HUES48 (cell line): ENCODE measurements around the gene MAD2L2.

ENCODE experiments used
- H3K27ac ChIP-seq: one replicate; pipeline ENCODE4 v1.7.0; 2013; ENCODE audit warnings: low read depth, low read length, inconsistent platforms
- H3K27me3 ChIP-seq: 2 replicates; pipeline ENCODE4 v1.6.1; 2013; ENCODE audit warnings: mild to moderate bottlenecking, low read length; ENCODE audit not compliant: control insufficient read depth, insufficient read depth
- H3K36me3 ChIP-seq: 2 replicates; pipeline ENCODE4 v1.6.1; 2013; ENCODE audit warnings: low read length; ENCODE audit not compliant: control insufficient read depth, insufficient read depth
- H3K4me1 ChIP-seq: 2 replicates; pipeline ENCODE4 v1.6.1; 2013; ENCODE audit warnings: mild to moderate bottlenecking, low read length; ENCODE audit not compliant: control insufficient read depth, insufficient read depth
- H3K4me3 ChIP-seq: 2 replicates; pipeline ENCODE4 v1.5.1; 2013; ENCODE audit warnings: mild to moderate bottlenecking, low read depth, low read length
- H3K9ac ChIP-seq: 2 replicates; pipeline ENCODE4 v1.6.1; 2013; ENCODE audit warnings: mild to moderate bottlenecking, low read depth, low read length, moderate library complexity
- H3K9me3 ChIP-seq: 2 replicates; pipeline ENCODE4 v1.6.1; 2013; ENCODE audit warnings: low read length; ENCODE audit not compliant: control insufficient read depth, insufficient read depth

The MAD2L2 gene

DNA sequence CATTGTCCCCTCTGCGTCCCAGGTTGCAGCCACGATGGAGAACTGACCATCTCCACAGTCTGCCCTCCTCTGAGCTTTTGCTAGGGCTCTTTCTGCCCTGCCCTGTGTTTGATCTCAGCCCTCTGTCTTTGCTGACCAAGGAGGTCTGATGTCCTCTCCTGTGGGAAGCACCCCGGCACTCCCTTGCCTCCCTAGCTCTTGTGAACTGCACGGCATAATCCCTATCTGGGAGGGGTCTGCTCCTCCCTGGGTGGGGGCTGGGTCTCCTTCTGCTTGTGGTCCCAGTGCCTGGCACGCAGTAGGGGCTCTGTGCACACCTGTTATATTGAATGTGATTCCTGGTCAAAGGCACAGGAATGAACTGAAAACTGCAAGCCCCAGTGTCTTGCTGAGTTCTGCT is 13.0 kb upstream of the MAD2L2 start:
- H3K4me1 ChIP-seq: peaks cover 23% of the 10 kb centered on the region; the same call in 1 of the 2 replicates
- no peak overlapping the region for H3K27ac ChIP-seq
- H3K36me3 ChIP-seq: no peaks in the 10 kb centered on the region
- no peak overlapping the region for H3K9ac ChIP-seq
- H3K4me3 ChIP-seq: 0 out of 2 replicates have a peak overlapping the region, but pooled peaks have one; percentile 7
- H3K9me3 ChIP-seq: no peaks in the 10 kb centered on the region
- no peaks in the 10 kb centered on the region for H3K27me3 ChIP-seq

GRCh38 chr1:11693024-11693590 is 12.2 kb upstream of the MAD2L2 start:
- Histone ChIP-seq H3K9me3 (no peaks in the 10 kb centered on the region), H3K36me3 (no peaks in the 10 kb centered on the region; the same call in 1 of the 2 replicates), H3K9ac (no peak overlapping the region), H3K4me1 (peaks cover 28% of the 10 kb centered on the region; the same call in 1 of the 2 replicates), H3K27ac (peak overlapping the region; percentile 2), H3K27me3 (no peaks in the 10 kb centered on the region), H3K4me3 (peak overlapping the region; percentile 68)

GRCh38 chr1:11691928-11692711 is 11.2 kb upstream of the MAD2L2 start:
- Histone ChIP-seq H3K9ac (peak overlapping the region; percentile 64), H3K27ac (peak overlapping the region; percentile 96), H3K36me3 (no peaks in the 10 kb centered on the region; the same call in 1 of the 2 replicates), H3K9me3 (no peaks in the 10 kb centered on the region), H3K27me3 (no peaks in the 10 kb centered on the region), H3K4me1 (peaks cover 28% of the 10 kb centered on the region; the same call in 1 of the 2 replicates), H3K4me3 (peak overlapping the region; percentile 68)

DNA sequence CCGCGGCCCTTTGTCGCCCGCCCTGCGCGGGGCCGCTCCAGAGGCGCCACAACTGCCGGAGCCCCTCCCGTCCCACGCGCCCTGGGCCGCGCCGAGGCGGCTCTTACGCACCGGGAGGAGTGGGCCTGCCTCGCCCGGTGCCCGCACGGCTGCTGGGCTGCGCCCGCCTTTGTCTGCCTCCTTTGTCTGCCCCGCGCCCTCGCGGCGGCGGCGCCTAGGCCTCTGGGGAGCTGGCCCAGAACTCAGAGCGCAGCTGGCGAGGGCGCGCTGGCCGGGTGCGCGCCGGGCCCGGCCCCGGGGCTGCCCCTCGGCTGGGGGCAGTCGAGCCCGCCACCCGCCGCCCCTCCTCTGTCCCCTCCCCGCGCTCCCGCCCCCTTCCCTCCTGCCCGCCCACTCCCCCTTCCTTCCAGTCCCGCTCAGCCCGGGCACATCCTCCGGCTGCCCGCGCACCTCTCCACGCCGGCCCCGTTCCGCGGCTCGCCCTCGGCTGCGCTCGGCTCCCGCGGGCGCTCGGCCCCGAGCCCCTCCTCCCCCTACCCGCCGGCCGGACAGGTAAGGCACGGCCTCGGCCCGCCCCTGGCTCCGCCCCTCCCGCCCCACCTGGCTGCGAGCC is 10.5 kb upstream of the MAD2L2 start, which contains the start of gene DRAXIN:
TSS of gene DRAXIN (plus strand) at position 409 of the 613 bp plus-strand sequence. CDS start 14,549 bp downstream, outside the sequence.
- no peaks in the 10 kb centered on the region for H3K27me3 ChIP-seq
- peak within 1 kb of the TSS; percentile 68 for H3K4me3 ChIP-seq
- no peaks in the 10 kb centered on the region; the same call in 1 of the 2 replicates for H3K36me3 ChIP-seq
- H3K27ac ChIP-seq: peak within 1 kb of the TSS; percentile 96
- no peaks in the 10 kb centered on the region for H3K9me3 ChIP-seq
- H3K9ac ChIP-seq: peak within 1 kb of the TSS; percentile 93
- peaks cover 28% of the 10 kb centered on the region; the same call in 1 of the 2 replicates for H3K4me1 ChIP-seq

DNA sequence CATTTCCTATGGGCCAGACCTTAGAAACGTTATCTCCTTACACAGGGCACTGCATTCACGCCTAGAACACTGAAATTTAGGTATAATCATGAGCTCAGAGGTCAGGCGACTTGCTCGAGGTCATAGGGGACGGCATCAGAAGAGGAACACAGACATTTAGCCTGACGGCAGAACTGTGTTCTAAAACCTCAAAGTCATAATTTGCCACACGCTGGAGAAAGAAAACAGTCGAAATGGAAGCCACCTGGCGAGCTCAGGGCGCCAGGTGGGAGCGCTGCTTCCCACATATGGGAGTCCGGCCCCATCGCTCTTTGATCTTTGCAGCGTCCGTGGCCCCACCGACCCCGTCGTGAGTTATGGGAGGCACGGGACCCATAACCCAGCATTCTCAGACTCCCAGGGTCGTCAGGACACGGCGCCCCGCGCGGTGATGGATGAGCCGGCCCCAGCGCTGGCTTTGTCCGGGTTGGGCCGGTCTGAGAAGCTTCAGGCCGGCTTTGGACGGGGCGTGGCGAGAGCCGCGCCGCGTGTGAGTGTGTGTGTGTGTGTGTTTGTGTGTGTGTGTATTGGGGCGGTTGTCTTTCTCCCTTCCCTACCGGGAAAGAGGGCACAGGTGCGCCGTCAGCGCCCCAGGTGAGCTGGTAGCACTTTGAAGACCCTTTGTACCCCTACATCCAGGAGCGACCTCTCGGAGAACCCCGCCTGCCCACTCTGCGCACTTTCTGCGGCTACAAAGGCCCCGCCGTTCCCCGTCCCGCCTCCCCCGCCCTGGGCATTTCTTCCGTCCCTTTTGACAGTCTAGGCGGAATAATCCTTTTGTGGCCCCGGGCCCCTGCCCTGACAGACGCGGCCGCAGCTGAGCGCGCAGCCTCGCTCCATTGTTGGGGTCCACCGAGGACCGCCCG is 9.7 kb upstream of the MAD2L2 start:
- H3K4me3 ChIP-seq: peak overlapping the region; percentile 68
- H3K4me1 ChIP-seq: peaks cover 28% of the 10 kb centered on the region; the same call in 1 of the 2 replicates
- no peaks in the 10 kb centered on the region for H3K27me3 ChIP-seq
- no peaks in the 10 kb centered on the region; the same call in 1 of the 2 replicates for H3K36me3 ChIP-seq
- H3K27ac ChIP-seq: peak overlapping the region; percentile 96
- H3K9me3 ChIP-seq: no peaks in the 10 kb centered on the region
- H3K9ac ChIP-seq: peak overlapping the region; percentile 93

DNA sequence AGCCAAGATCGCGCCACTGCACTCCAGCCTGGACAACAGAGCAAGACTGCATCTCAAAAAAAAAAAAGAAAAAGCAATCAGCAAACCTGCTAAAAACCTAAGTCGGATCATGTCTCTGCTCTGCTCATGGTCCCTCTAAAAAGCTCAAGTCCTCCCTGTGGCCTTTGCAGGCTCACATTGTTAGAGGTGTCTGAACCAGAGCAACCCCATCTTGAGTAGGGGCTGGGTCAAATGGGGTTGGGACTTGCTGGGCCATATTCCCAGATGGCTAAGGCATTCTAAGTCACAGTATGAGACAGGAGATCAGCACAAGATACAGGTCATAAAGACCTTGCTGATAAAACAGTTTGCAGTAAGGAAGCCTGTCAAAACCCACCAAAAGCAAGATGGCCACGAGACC is 7.6 kb upstream of the MAD2L2 start:
- no peak overlapping the region for H3K27ac ChIP-seq
- H3K36me3 ChIP-seq: peaks cover 4% of the 10 kb centered on the region
- no peak overlapping the region for H3K9ac ChIP-seq
- H3K27me3 ChIP-seq: no peaks in the 10 kb centered on the region
- 0 out of 2 replicates have a peak overlapping the region, but pooled peaks have one; percentile 68 for H3K4me3 ChIP-seq
- peaks cover 37% of the 10 kb centered on the region for H3K4me1 ChIP-seq
- H3K9me3 ChIP-seq: no peaks in the 10 kb centered on the region

DNA sequence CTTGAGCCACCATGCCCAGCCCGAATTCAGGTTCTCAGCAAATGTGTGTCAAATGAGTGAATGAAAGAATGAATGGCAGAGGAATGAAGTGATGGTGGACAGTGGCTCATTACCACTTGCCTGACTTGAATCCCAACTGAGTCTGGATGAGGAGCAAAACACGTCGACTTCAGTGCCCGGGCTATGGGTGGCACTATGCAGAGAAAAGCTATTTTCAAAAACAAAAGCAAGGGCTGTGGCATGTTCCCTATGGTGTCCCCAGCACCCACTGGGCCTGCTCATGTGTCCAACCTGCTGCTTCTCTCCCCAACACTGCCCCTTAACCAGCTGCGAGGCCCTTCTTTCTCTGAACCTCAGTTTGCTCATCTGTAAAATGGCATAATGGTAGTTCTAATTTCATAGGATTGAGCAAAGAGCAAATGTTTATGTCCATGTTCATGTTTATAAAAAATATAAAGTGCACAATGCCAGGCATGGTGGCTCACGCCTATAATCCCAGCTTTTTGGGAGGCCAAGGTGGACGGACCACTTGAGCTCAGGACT is 4.3 kb upstream of the MAD2L2 start:
- H3K9me3 ChIP-seq: no peaks in the 10 kb centered on the region
- H3K4me1 ChIP-seq: peaks cover 46% of the 10 kb centered on the region
- H3K36me3 ChIP-seq: peaks cover 4% of the 10 kb centered on the region
- H3K27me3 ChIP-seq: no peaks in the 10 kb centered on the region
- H3K4me3 ChIP-seq: no peak overlapping the region
- H3K9ac ChIP-seq: no peak overlapping the region
- peak overlapping the region; percentile 70 for H3K27ac ChIP-seq

- H3K4me3 ChIP-seq: no peak overlapping the region
- no peaks in the 10 kb centered on the region for H3K9me3 ChIP-seq
- no peaks in the 10 kb centered on the region for H3K27me3 ChIP-seq
- H3K27ac ChIP-seq: peak overlapping the region; percentile 100
- peaks cover 38% of the 10 kb centered on the region for H3K4me1 ChIP-seq
- H3K36me3 ChIP-seq: peaks cover 10% of the 10 kb centered on the region
- no peak overlapping the region for H3K9ac ChIP-seq
Measured at GRCh38 chr1:11684070-11684469, 3.1 kb upstream of the MAD2L2 start.

DNA sequence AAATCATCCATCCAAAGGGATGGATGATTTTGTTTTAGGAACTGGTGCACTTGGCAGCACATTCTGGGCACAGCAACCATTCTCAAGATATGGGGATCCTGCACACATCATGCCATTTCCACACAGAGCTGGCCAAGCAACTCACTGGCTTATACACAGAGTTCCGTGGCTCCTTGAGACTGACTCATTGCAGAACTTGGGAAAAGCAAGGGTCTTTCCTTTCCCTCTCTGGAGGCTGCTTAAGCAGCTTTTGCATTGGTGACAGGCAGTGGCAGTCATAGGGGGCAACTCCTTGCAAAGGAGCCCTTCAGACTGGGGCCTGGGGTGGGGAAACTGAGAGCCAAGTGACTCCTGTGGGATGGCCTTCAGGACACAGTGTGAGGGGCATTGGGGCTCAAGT is 1.9 kb upstream of the MAD2L2 start:
- Histone ChIP-seq H3K27me3 (no peaks in the 10 kb centered on the region), H3K9me3 (no peaks in the 10 kb centered on the region), H3K9ac (no peak overlapping the region), H3K27ac (peak overlapping the region; percentile 100), H3K4me3 (peak overlapping the region; percentile 24), H3K4me1 (peaks cover 31% of the 10 kb centered on the region), H3K36me3 (peaks cover 18% of the 10 kb centered on the region)

- Histone ChIP-seq H3K9ac (peak overlapping the region; percentile 62), H3K36me3 (peaks cover 23% of the 10 kb centered on the region), H3K4me3 (peak overlapping the region; percentile 78), H3K4me1 (peaks cover 31% of the 10 kb centered on the region), H3K9me3 (no peaks in the 10 kb centered on the region), H3K27me3 (no peaks in the 10 kb centered on the region), H3K27ac (peak overlapping the region; percentile 100)
Measured at GRCh38 chr1:11682287-11682771, 1.4 kb upstream of the MAD2L2 start.
